ENCODE measurements around the gene C9orf72.

GRCh38 chr9:27602954-27603353 is 29.7 kb upstream of the C9orf72 start:
- TF ChIP-seq CTCF (conservative IDR thresholded peaks at IDR 0.05) (no peak), ZFX (IDR thresholded peaks at IDR 0.05) (no peak)
